Measurements from ENCODE around the gene GRIA1. TPM values are rescaled to one million over a fixed set of nuclear protein-coding genes. Genes with fewer than 3 reads are reported as not detected.

Gene GRIA1
- polyA plus RNA-seq, 4 donors = 1.4 to 6.7 (median 2.3) TPM

DNA sequence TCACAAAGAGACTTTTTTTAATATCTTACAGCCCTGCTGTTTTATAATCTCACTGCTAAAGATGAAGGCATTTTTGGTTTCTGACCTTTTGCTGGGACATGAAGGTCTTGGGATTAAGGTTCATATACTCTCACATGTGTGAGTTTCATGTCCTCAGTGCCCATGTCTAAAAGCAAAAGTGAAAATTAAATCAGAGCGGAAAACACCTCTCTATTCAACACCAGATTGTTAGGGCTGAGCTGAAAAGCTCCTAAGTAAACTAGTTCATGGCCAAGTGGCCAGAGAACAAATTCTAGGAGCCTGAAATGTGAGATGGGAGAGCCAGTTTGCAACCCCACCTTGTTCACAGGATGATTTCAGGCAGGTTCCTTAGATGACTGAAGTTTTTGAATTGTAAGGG lies 110.9 kb downstream of the GRIA1 start:
- DNase-seq (ENCODE audit: low read depth in 4 of 4, low spot score in 3 of 4) = no peak

DNA sequence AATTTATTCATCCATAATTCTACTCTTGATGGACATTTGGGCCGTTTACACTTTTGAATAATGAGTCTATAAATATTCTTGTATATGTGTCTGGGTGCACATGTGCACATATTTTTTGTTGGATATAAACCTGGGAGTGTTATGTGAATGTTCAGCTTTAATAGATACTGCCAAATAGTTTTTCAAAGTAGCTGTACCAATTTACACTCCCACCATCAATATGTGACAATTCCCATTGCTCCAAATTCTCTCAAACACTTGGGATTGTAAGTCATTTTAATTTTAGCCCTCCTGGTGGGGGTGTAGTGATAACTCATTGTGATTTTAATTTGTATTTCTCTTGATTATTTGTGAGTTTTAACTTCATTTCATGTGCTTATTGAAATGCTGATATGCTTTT lies 114.9 kb downstream of the GRIA1 start:
- no peak for DNase-seq (ENCODE audit: low read depth in 4 of 4, low spot score in 3 of 4)

DNA sequence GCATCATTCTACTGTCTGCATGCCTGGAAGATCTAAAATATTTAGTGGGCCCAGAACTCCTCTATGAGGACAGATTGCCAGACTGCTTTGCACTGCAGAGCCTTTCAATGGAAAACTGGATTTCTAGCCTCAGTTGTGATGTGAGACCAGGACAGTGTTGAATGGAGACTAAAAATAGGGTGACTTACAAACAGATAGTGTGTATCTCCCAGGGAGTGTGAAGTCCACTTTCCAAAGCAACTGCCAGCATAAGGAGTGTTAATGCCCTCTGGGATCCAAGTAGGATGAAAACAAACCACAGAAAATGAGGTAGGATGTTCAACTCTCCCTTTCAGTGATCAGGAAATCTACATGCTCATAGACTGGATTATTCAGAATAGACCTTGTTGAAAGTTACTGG lies 119.5 kb downstream of the GRIA1 start:
- no peak for DNase-seq (ENCODE audit: low read depth in 4 of 4, low spot score in 3 of 4)

DNA sequence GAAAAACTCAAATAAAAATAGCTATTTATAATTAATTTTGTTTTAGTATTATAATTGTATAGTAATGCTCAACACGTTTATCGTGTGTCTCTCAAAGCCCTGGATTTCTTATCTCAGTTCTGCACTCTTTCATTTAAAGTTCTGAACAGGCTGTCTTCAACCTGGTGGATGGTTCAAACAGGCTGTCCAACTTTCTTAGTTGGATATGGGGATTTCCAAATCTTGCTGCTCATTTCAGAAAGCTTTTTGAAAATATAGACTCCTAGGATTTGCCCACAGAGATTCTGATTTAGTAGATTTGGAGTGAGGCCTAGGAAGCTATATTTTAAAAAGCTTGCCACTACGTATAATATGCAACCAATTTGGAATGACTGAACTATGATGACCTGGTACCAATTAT lies 120.3 kb downstream of the GRIA1 start:
- no peak for DNase-seq (ENCODE audit: low read depth in 4 of 4, low spot score in 3 of 4)

DNA sequence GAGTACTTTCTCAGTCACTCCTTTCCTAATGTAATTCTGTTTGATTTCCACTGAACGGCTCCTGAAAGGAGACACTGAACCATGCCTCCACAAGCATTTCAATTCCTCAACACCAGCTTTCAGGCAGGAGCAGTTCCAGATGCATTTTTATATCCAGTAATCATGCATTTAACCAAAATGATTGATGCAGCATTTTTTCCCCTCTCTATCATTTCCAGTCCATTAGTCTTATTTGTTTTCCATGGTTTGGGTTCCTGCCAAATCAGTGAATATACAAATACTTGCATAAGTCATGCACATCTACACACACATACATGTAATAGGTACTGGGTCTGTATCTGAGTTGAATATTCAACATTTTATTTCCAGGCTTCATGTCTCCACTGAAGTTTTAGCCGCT lies 122.7 kb downstream of the GRIA1 start:
- no peak for DNase-seq (ENCODE audit: low read depth in 4 of 4, low spot score in 3 of 4)

DNA sequence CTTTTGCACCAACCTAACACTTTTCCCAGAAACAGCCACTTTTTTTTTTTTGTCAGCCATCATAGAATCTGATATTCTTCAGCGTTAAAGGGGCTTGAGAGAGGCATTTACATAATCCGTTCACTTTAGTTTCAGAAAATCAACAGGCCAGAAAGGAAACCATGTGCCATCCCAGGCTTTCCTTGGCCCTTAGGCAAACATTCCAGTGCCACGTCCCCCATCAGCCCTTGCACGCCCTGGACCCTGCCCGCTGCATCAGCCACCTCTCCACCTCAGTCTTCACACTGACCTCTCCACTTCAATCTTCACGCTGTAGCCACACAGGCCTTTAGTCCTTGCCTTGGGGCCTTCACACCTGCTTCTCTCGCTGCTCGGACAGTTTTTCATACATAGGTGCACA lies 123.2 kb downstream of the GRIA1 start:
- DNase-seq (ENCODE audit: low read depth in 4 of 4, low spot score in 3 of 4) = no peak

DNA sequence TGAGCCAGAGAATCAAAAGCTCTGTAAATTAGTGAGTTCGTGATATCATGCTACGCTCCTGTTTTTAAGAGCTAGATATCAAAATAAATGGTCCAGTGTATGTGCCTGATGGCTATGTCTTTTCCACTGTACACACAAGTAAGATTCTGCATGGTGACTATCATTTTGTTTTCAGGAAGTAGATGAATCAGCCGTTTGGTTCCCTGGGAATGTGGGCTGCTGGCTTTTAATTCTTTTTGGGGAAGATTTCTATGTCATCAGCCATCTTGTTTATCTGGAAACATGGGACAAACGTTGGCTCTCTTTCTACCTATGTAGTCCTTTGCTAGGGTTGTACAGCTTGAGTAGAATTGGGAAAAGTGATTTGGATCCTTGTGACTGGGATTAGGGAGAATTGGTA lies 126.7 kb downstream of the GRIA1 start:
- no peak for DNase-seq (ENCODE audit: low read depth in 4 of 4, low spot score in 3 of 4)

DNA sequence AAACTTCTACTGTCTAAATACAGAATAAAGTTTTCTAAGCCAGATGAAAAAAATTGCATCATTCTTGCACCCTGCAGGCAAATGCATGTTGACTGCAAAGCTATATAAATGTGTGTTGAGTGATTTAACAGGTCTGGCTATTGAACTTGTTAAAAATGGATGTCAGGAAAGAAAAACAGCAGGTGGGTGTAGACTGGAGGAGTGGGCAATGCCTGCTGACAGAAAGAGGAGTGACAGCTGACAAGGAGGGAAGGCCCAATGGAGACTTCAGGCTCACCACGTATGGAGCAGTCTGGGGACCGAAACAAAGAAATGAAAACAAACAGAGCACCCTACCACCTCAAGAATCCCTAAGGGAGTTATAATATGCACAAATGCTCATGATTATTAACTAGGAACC lies 127.8 kb downstream of the GRIA1 start:
- no peak for DNase-seq (ENCODE audit: low read depth in 4 of 4, low spot score in 3 of 4)

DNA sequence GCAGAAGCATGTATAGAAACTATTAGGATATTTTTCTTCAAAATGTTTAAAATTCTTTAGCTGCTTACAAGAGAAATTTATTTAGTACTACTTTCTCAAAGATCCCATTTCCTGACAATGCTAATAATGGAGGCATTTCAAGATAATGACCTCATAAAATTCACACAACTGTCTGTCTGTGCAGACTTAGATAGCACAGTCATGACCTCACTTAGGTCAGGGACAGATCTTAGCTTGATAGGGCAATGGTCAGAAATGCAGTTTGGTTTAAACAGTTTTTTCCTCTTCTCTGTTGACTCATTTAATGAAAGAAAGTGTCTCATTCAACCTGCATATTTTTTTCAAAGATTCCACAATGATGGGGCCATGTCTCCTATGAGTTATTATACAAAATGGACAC lies 128.4 kb downstream of the GRIA1 start:
- DNase-seq (ENCODE audit: low read depth in 4 of 4, low spot score in 3 of 4) = no peak

DNA sequence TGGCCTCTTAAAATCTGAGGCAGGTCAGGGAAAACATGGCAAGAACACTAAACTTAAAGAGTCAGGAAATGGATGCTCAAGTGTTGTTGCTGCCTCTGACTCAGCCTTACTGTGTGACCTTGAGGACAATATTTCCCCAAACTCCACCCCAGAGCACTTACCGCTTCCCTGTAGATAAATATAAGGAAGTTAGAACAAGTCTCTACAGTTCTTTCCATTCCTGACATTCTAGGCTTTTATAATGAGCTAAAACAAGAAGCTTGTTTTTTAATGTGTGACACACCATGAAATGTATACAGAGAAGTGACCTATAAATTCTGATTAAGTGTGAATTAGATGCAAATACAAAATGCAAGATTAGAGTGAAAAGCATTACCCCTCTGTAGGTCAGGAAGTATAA lies 129.3 kb downstream of the GRIA1 start:
- DNase-seq (ENCODE audit: low read depth in 4 of 4, low spot score in 3 of 4) = no peak

DNA sequence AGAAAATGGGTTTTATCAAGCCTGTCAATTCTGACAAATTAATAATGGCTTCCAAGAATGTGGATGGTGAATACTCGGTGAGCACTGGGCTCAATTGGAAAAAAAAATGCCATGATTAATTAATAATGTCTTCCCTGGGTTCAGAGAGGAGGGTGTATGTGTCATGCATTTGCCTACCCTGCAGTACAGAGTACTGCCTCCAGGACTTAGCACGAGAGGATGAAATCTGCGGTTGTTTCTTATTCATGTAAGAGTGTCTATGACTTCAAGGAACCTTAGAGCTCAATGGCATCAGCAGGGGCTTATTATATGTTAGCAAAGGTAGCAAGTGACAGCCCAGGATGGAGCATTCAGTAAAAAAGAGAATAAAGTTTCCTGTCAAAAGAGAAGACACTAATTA lies 132.7 kb downstream of the GRIA1 start:
- no peak for DNase-seq (ENCODE audit: low read depth in 4 of 4, low spot score in 3 of 4)

DNA sequence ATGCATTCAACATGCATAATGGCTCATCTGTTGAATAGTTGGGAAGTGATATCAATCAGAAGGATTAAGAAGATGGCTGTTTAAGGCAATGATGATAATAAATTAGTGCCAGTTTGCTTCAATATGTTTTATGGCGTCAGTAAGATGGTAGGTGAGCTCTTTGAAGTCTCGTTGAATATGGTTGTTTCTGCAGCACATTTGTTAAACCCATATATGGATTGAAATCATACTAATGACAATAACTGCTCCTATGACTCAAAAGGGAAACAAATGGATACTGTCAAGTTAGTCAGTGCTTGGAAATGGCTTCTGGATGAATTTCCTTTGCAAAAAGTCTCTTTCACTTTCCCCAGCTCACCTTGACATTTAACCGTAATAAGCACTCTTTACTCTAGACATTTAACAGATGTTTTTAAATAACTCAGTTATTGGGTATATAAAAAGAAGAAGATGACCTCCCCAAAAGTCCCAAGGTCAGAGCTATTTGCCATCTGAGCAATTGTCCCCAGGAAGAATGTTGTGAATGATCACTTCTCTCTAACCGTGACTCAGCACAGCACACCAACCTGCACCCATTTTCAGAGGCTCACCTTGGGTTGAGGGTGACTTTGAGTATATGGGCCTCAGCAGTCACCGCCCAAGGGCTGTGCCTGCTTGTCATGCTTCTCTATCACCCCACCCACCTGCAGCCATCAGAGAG lies 133.4 kb downstream of the GRIA1 start:
- DNase-seq (ENCODE audit: low read depth in 4 of 4, low spot score in 3 of 4) = no peak

DNA sequence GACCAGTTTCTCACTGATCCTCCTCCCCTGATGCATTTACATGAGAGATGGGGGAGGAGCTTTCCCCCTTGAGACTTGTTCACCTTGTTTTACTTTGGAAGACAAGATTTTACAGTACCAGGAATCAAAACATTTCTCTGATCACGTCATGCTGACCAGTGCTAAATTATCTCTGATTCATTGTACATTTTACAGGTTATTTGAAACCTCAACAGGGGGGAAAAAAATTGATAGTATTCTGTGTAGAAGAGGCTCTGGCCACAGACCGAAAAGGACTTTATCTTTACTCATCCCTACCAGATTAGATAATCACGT lies 133.9 kb downstream of the GRIA1 start:
- DNase-seq (ENCODE audit: low read depth in 4 of 4, low spot score in 3 of 4) = no peak

DNA sequence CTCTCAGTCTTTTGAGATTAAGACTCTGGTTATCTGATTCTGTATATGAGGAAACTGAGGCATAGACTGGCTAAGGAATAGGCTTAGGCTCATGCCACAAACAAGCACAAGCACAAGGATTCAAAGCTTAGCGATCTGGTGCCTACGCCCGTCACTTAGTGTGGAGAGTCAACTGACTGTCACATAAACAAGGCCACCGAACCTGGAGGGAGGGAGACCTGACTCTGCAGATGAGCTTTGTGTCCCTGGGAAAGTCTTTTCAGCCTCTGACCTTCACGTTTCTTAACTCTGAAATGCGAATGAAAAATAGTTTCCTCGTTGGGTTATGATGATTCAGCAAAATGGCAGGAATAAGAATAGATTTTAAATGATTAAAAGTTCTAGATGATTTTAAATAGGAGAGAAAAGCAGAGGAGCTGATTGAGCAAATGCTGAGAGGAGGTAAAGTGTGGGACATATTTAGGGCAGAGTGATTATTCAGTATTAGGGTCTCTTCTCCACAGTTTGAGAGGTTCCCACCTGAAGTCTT lies 135.4 kb downstream of the GRIA1 start:
- no peak for DNase-seq (ENCODE audit: low read depth in 4 of 4, low spot score in 3 of 4)

DNA sequence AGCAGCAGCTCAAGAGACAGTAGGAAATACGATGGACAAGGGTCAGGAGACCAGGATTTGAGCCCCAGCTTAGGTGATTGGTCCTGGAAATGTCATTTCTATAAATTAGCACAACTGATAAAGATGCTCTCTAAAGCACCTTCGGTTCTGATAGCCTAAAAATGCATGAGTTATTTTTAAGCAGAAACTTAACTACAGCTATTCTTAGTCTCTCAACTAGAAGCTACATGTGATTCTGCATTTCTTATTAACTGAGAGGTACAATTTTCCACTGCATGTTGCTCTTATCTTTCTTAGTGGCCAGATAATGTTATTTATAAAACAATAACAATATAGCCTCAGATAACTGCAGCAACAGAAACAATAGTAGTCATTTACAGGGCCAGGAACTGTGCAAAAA lies 136.4 kb downstream of the GRIA1 start:
- DNase-seq (ENCODE audit: low read depth in 4 of 4, low spot score in 3 of 4) = no peak

DNA sequence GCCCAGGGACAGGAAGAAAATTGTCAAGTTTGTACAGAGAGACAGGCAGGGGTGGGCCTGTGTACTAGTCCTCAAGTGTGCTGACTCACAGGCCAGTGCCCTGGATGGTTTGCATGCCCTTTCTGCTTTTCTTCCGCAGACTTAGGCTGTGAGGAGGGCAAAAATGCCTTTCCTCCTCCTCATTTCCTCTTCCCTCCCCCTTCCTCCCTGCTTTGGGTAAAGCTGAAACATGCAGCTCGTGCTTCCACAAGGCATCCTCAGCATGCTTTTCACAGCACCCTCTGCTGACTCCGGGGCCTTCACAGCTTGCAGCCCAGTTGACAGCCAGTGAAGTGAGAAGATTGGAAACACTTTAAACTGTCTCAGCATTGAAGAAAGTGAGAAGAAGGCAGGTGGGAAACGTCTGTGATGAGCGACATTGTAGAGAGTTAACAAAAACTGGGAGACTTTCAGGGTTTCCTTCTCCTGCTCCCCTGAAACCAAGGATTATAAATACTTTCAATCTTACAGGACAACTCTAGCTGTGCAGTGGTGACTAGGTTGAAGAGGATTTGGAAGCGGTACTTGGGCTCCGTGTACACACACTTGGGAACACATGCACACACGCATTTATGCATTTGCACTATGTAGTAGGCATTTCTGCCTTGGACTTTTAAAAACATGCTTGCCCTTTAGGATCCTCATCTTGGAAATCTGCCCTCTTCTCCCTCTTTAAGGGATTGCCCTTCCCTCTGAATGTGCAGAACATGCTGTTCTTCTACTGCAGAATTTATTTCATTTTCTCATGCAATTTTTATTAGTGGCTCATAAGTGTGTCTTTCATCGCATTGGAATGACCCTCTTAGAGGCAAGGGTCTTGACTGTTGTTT lies 138.8 kb downstream of the GRIA1 start:
- no peak for DNase-seq (ENCODE audit: low read depth in 4 of 4, low spot score in 3 of 4)

DNA sequence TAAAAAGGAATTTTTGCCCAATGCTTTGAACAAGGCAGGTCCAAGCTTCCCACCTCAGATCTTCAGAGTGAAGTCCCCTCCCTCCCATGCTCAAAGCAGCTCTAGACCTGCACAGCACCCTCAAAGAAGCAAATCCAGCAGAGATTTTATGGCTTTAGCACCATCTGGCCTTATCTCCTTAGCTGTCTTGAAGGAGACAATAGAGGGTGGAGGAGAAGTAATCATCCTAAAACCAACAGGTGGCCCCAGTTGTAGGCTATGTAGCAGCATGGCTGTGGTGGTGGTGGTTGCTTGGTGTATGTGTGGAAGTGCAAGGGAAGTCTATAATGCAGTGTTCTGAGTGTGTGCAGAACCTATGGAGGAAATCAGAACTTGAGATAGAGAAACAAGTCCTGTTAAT lies 140.1 kb downstream of the GRIA1 start:
- DNase-seq (ENCODE audit: low read depth in 4 of 4, low spot score in 3 of 4) = no peak

DNA sequence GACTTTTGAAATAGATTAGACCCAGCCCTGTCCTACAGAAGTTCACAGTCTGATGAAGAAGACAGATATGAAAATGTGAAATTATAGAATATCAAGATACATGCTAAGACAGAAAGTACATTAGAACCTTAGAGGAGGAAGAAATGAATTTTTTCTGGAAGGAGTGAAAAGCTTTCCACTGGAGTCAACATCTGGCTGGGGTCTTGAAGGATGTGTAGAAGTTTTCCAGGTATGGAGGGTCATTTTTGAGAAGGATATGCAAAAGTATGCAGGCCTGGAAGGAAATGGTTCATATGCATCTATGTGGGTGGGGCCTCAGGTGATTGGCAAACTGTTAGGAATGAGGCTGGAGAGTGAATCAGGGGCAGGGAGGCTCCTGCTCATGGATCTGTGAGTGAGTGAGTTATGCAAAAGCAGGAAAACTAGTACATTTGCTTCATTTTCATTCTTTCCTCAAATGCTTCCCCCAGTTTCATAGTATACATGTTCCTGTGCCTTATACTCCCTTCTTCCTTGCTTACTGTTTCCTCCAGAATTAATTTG lies 142.3 kb downstream of the GRIA1 start:
- DNase-seq (ENCODE audit: low read depth in 4 of 4, low spot score in 3 of 4) = no peak

DNA sequence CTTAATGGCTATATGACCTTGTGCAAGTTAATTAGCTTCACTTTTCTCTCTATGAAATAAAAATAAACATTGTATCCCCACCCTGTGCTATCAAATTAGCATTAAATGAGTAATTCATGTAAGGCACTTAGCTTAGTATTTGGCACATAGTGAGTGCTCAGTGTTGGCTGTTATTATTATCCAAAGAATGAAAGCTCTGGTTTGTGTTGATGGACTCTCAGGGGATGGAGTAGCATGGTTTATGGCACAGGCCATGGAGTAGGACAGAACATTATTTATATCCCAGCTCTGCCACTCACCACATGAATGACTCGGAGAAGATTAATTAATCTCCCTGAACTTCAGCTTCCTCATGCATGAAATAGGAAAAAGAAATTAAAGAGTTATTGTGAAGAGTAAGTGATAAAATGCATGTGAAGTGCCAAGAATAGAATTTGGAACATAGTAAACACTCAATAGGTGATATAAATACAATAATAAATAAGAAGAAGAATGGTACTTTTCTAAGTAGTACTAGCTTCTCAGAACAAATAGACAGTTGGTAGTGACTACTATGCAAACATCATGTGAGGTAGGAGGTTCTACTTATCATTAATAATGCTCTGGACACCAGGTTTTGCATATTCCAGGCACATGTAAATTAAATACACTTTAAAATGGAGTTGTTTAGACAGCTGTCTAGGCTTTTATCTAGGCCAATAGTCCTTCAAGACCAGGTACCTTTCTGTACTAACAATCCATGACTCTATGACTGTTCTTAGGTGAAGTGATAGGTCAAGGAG lies 146.4 kb downstream of the GRIA1 start:
- DNase-seq (ENCODE audit: low read depth in 4 of 4, low spot score in 3 of 4) = no peak

DNA sequence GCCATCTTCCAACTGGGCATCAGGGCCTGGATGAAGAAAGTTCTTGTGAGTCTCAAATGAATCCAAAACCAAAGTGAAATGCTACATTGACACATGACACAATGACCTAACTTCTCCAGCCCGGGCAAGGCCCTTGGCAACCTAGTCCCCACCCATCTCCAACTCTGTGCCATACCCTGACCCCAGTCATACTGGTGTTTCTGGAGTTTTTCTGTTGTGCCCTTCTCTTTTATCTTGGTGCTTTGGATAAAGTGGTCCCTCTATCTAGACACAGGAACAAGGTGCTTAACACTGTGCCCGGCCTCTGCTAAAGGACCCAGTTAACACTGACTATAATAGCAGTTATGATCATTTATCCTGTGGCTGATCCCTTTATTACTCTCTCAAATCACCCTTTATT lies 149.8 kb downstream of the GRIA1 start:
- DNase-seq (ENCODE audit: low read depth in 4 of 4, low spot score in 3 of 4) = no peak

DNA sequence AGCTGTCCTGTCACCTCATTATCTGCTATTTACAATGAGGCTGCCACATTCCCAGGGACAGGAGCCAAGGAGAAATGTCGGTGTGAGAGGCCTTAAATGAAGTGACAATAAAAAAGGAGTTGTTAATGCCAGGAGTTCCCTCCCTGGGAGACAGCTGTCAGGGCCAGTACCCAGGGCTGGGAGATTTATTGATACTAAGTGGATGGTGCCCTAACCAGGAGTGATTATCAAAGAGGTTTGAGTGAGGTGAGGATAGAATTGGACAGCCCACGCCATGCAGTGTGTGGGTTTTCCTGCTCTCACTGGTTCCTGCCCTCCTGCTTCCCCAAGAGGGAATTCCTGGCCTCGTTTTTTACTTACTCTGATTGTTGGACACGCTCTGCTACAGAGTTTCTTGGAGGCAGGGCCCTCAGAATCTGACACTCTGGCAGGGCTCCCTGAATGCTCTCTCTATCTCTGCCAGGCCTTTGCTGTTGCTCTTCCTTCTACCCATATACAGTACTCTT lies 150.8 kb downstream of the GRIA1 start:
- no peak for DNase-seq (ENCODE audit: low read depth in 4 of 4, low spot score in 3 of 4)
